CD4-positive, alpha-beta T cell treated with Interleukin-4 for 1 hour (primary cell): ENCODE results near the gene TMEM208.

Experiments used
- DNase-seq, 2 donors: peaks; one replicate each; pipeline ENCODE4 v3.0.0-alpha.2; 2020 to 2022

TMEM208 gene

GRCh38 chr16:67252609-67253497 is 25.9 kb downstream of the TMEM208 start:
- DNase-seq = no peak

DNA sequence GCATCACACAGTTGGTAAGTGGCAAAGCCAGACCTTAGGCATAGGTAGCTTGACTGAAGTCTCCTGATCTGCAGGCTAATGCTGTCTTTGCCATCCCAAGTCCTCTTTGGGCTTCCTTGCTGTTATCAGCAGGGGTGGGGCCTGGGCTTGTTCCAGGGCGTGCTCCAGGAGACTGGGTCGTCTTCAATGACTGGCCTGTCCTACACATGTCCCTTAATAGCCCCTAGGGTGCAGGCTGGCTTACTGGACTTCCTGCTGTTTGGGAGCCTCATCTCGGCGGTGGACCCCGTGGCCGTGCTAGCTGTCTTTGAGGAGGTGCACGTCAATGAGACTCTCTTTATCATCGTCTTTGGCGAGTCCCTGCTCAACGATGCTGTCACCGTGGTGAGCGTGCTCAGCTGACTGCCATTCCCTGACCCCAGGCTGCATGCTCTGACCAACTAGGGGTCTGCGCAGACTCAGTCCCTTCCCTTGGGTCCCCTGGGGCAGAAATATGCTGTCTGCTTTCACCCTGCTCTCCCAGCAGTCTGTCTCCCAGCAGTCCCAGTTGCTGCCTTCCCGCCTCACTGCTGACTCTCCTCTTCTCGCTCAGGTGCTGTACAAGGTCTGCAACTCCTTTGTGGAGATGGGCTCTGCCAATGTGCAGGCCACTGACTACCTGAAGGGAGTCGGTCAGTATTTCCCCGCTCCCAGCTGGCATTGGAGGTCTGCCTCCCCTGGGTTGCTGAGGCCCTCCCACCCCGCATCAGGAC is 28.0 kb downstream of the TMEM208 start:
- no peak for DNase-seq

DNA sequence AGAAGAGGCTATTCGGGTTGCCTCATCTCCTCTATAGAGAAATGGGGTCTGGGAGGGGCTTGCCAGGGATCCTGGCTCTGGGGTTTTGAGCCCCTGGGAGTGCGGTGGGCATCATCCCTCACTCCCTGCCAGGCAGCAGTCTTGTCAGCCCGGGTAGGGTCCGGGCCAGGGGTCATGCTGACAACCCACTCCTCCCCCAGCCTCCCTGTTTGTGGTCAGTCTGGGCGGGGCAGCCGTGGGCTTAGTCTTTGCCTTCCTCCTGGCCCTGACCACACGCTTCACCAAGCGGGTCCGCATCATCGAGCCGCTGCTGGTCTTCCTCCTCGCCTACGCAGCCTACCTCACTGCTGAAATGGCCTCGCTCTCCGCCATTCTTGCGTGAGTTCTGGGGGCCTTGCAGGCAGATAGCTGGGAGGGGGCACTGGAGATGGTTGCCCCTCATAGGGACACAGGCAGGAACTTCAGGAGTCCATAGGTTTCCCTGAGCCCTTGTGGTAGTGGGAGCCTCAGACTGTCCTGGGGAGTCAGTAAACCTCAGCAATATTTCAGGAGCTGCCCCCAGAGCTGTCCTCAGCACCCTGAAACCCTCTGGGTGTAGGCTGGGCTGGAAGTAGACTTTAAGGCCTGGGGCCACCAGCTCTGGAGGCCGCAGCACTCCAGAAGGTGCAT is 28.8 kb downstream of the TMEM208 start:
- DNase-seq = no peak

- no peak for DNase-seq
Measured at GRCh38 chr16:67256701-67257230, 29.8 kb downstream of the TMEM208 start.

- DNase-seq = no peak
Measured at GRCh38 chr16:67257486-67258160, 30.7 kb downstream of the TMEM208 start.

DNA sequence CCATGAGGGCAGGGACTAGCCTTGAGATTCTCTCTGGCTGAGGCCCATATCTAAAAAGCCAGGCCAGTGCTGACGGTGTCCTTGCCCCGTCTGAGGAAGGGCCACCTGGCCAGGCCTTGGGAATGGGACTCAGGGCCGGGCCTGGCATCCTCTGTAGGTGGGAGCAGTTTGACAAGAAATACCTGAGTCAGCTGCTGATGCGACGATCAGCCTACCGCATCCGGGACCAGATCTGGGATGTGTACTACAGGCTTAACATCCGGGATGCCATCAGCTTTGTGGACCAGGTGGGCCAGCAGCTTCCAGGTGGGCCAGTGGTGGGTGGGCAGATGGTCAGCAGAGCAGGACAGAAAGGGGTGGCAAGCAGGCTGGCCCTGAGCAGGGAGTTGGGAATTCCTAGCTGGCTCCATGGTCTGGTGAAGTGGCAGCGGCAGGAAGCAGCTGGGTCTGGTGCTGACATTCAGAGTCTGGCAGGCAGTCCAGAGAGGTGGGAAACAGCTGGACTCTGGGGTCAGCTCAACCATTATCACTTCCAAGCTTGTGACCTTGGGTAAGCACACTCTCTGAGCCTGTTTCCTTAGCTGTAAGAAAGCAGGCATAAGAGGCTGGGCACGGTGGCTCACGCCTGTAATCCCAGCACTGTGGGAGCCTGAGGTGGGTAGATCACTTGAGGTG is 31.4 kb downstream of the TMEM208 start:
- DNase-seq = no peak

GRCh38 chr16:67259705-67260104 is 32.8 kb downstream of the TMEM208 start:
- DNase-seq = no peak

- DNase-seq = no peak
Measured at GRCh38 chr16:67260426-67261063, 33.6 kb downstream of the TMEM208 start.

GRCh38 chr16:67263201-67263600 is 36.3 kb downstream of the TMEM208 start:
- no peak for DNase-seq

DNA sequence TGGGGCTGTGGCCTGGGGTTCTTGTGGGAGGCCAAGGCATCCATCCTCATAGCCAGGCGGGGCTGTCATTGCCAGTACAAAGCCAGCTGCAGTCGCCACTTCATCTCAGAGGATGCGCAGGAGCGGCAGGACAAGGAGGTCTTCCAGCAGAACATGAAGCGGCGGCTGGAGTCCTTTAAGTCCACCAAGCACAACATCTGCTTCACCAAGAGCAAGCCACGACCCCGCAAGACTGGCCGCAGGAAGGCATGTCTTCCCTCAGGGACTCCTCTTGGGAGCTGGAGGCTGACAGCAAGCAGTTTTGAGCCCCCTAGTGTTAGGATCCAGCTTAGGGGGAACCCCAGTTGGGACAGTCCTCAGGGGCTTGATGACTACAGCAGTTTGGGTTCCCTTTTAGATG is 37.3 kb downstream of the TMEM208 start:
- DNase-seq = no peak

- no peak for DNase-seq
Measured at GRCh38 chr16:67264866-67265265, 37.9 kb downstream of the TMEM208 start.

GRCh38 chr16:67265834-67266233 is 38.9 kb downstream of the TMEM208 start:
- DNase-seq = no peak

- no peak for DNase-seq
Measured at GRCh38 chr16:67268136-67268579, 41.2 kb downstream of the TMEM208 start.

DNA sequence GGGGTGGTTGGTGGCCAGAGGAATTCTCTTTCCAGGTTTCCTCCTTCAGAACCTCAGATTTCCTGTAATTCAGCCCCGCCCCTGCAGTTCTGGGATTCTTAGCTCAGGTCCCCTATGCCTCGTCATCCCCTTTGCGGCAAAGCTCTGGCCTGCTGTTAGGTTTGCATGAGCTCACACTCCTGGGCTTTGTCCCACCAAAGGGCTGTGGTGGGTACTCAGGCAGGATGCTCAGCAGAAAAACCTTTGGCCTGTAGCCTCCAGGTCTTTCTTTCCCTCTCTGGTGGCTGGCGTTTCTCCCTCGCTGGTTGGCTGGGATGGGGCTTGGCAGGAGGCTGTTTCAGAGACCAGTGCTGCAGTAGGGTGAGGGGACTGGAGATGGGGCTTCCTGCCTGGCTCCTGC is 42.8 kb downstream of the TMEM208 start:
- no peak for DNase-seq

DNA sequence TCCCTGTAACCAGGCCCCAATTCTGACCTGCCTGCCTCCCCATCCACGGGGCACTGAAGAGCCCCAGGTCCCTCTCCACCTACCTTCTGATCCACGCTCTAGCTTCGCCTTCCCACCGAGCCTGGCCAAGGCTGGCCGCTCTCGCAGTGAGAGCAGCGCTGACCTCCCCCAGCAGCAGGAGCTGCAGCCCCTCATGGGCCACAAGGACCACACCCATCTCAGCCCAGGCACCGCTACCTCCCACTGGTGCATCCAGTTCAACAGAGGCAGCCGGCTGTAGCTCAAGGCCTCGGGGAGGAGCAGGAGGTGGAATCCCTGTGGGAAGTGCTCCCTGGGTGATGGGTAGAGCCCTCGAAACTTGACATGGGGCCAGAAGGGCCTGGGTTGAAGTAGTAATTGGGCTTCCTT is 44.0 kb downstream of the TMEM208 start:
- DNase-seq = no peak

DNA sequence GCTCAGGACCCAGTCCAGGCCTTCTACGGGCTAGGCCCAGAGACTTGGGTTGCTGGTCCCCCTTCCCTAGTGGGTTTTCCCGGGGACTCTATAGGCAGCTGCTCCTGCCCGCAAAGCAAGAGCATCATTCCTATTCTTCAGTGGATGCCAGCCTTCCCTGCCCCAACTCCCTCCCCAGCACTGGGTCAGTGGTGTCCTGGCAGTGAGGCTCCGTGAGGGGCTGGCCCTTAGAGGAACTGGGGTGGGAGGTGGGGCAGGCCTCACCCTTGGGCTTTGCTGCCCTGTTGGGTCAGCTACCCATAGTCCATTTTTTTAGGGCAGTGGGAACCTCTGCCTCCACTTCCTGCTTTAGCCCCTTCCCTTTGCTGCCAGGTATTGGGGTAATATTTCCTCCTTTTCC is 44.5 kb downstream of the TMEM208 start:
- no peak for DNase-seq

GRCh38 chr16:67275321-67275720 is 48.4 kb downstream of the TMEM208 start:
- DNase-seq = no peak

DNA sequence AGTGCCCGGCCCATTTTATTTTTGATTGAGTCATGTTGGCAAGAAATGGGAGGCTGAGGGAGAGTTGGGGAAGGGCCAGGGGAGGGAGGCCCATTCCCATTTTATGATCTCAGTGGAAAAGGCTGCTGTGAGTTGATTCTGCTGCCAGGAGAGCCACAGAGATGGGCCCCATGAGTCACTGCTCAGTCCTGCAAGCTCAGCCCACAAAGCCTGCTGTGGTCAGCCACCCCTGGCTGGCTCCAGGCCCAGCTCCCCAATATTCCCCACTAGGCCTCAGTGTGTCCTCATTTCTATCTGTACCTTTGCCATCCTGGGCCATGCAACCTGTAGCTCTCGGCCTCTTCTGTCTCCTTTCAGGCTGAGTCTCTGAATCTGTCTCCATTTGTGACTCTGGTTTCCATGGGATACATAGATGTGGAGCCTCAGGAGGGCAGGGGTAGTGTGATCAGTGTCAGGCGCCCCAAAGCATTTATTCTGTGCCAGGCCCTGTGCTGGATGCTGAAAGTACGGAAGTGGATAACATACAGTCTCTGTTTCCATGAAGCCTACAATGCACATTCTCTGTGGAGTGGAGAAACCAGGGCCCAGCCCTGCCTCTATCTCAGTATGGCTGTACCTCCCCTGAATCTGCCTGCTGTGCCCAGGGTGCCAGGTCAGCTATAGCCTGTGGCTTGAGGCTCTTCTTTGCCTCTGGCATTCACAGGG is 50.5 kb downstream of the TMEM208 start:
- no peak for DNase-seq

DNA sequence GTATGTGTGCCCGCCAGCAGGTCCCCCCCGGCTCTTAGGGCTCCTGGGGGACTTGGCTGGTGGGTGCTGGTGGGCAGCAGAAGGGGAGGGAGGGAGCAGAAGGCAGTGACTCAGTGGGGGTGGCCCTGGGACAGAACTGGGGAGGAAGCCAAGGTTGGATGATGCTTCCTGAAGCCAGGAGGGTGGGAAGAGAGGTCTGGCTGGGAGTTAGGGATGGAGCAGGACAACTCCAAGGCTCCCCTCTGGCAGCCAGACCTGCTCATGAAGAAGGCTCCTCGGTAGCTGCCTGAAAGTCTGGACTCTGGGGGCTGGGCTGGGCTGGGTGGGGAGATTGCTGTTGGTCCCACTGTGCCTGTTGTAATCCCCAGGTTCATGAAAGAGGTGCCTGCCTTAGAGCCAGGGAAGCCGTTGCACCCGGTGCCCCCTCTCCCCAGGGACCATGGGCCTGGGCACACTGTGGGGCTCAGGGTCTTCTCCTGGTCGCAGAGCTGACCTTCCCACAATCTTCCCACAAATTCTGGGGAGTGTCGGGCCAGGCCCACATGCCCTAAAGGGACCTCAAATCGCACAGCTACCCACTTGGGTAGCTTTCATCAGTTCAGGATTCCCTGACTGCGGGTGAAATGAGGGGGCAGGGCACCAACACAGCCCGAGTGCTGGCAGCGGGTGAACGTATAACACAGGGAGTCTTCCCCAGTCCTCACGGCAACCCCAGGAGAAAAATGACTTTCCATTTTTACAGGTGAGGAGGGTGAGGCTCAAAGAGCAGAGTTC is 51.3 kb downstream of the TMEM208 start:
- no peak for DNase-seq
